Neural cell (in vitro differentiated cells): ENCODE measurements around the gene EID2B. TPM values are rescaled to one million over a fixed set of nuclear protein-coding genes. Genes with fewer than 3 reads are reported as not detected.
A peak's percentile ranks its signal among the peaks of the same experiment; 100 is the strongest.

Experiments used
- H2AFZ ChIP-seq: fragments of 200-600, 300-800 bp; sonication (generic), shearing (Covaris generic); 2 replicates; pipeline ENCODE4 v1.6.0; 2014; ENCODE audit warnings: low read depth, mild to moderate bottlenecking, antibody characterized with exemption, low read length, moderate library complexity
- H3F3A ChIP-seq: fragments of 200-600 bp; shearing (Covaris generic); 2 replicates; pipeline ENCODE4 v1.6.1; 2016; ENCODE audit warnings: mild to moderate bottlenecking, moderate library complexity, mixed read lengths, antibody characterized with exemption, low read length; ENCODE audit not compliant: insufficient read depth, poor library complexity, severe bottlenecking
- H3K27ac ChIP-seq: fragments of 200-600, 300-800 bp; sonication (generic), shearing (Covaris generic); 2 replicates; pipeline ENCODE4 v1.5.1; 2014; ENCODE audit warnings: mild to moderate bottlenecking, low read length, moderate library complexity
- H3K27me3 ChIP-seq: fragments of 300-800, 200-600 bp; sonication (generic), shearing (Covaris generic); 2 replicates; pipeline ENCODE4 v1.6.0; 2014; ENCODE audit warnings: mild to moderate bottlenecking, low read depth, low read length, moderate library complexity; ENCODE audit not compliant: insufficient read depth
- H3K36me3 ChIP-seq: fragments of 300-800, 200-600 bp; sonication (generic), shearing (Covaris generic); 2 replicates; pipeline ENCODE4 v1.5.1; 2014; ENCODE audit warnings: mild to moderate bottlenecking, antibody characterized with exemption, low read length, moderate library complexity; ENCODE audit not compliant: insufficient read depth
- H3K4me2 ChIP-seq: fragments of 300-800, 200-600 bp; sonication (generic), shearing (Covaris generic); 2 replicates; pipeline ENCODE4 v1.6.0; 2014; ENCODE audit warnings: mild to moderate bottlenecking, low read length
- H3K4me3 ChIP-seq: fragments of 300-800, 200-600 bp; sonication (generic), shearing (Covaris generic); 2 replicates; pipeline ENCODE4 v1.5.1; 2014; ENCODE audit warnings: mild to moderate bottlenecking, low read length, moderate library complexity
- H3K79me2 ChIP-seq: fragments of 200-600 bp; shearing (Covaris generic); replicated peaks from 2 replicates; pipeline ENCODE4 v1.6.0; 2014; ENCODE audit warnings: mild to moderate bottlenecking, low read length, moderate library complexity; ENCODE audit not compliant: insufficient read depth
- H3K9ac ChIP-seq: fragments of 300-800, 200-600 bp; sonication (generic), shearing (Covaris generic); 2 replicates; pipeline ENCODE4 v1.6.1; 2016; ENCODE audit warnings: mild to moderate bottlenecking, low read length, mixed read lengths
- H3K9me2 ChIP-seq: fragments of 200-600 bp; shearing (Covaris generic); 2 replicates; pipeline ENCODE4 v1.6.1; 2016; ENCODE audit warnings: mild to moderate bottlenecking, low read length, mixed read lengths; ENCODE audit not compliant: insufficient read depth
- H3K9me3 ChIP-seq: fragments of 200-600, 300-800 bp; sonication (generic), shearing (Covaris generic); 2 replicates; pipeline ENCODE4 v1.6.1; 2016; ENCODE audit warnings: mild to moderate bottlenecking, mixed run types, low read length, moderate library complexity, mixed read lengths
- H4K20me1 ChIP-seq: fragments of 200-600 bp; shearing (Covaris generic); 2 replicates; pipeline ENCODE4 v1.6.1; 2016; ENCODE audit warnings: mild to moderate bottlenecking, mixed run types; ENCODE audit not compliant: insufficient read depth
- EP300 ChIP-seq: fragments of 450-650 bp; conservative IDR thresholded peaks from 2 replicates; pipeline ENCODE4 v1.6.1; 2014; ENCODE audit warnings: antibody characterized with exemption, mild to moderate bottlenecking, moderate library complexity; ENCODE audit not compliant: poor library complexity, severe bottlenecking
- EZH2 ChIP-seq: fragments of 200-600, 300-800 bp; shearing (Covaris generic), sonication (generic); IDR thresholded peaks from 2 replicates; pipeline ENCODE4 v1.6.1; 2014; ENCODE audit warnings: antibody characterized with exemption, low read length, borderline replicate concordance, mild to moderate bottlenecking; ENCODE audit not compliant: insufficient read depth, poor library complexity, severe bottlenecking
- MXI1 ChIP-seq: fragments of 450-650 bp; conservative IDR thresholded peaks from 2 replicates; pipeline ENCODE4 v1.6.1; 2014; ENCODE audit warnings: antibody characterized with exemption, mild to moderate bottlenecking; ENCODE audit not compliant: poor library complexity, severe bottlenecking
- POLR2AphosphoS5 ChIP-seq: IDR thresholded peaks from 2 replicates; pipeline ENCODE4 v1.6.1; 2012
- RAD21 ChIP-seq: fragments of 450-650 bp; conservative IDR thresholded peaks from 2 replicates; pipeline ENCODE4 v1.6.1; 2014; ENCODE audit warnings: antibody characterized with exemption, mild to moderate bottlenecking, moderate library complexity
- SMC3 ChIP-seq: fragments of 450-650 bp; conservative IDR thresholded peaks from 2 replicates; pipeline ENCODE4 v1.6.1; 2014; ENCODE audit warnings: antibody characterized with exemption, mild to moderate bottlenecking, moderate library complexity; ENCODE audit not compliant: poor library complexity
- TAF1 ChIP-seq: IDR thresholded peaks from 2 replicates; pipeline ENCODE4 v1.6.1; 2012; ENCODE audit warnings: low read depth
- polyA plus RNA-seq: library from polyadenylated mRNA; depleted of rRNA; stranded (reverse); fragments of >200 nt; gene quantifications from 2 replicates; pipeline ENCODE4 v1.2.3, GENCODE V29; 2014
- TF ChIP-seq, protein P1 (sequence below): IDR thresholded peaks from 2 replicates; pipeline ENCODE4 v1.6.1; 2012; ENCODE audit warnings: borderline replicate concordance
- TF ChIP-seq, protein P2 (sequence below): fragments of 450-650 bp; IDR thresholded peaks from 2 replicates; pipeline ENCODE4 v1.5.1; 2014; ENCODE audit warnings: antibody characterized with exemption, mild to moderate bottlenecking, moderate library complexity; ENCODE audit not compliant: poor library complexity, severe bottlenecking

Gene EID2B
- polyA plus RNA-seq, 1 donor from 2014 or later: 36.5 TPM

DNA sequence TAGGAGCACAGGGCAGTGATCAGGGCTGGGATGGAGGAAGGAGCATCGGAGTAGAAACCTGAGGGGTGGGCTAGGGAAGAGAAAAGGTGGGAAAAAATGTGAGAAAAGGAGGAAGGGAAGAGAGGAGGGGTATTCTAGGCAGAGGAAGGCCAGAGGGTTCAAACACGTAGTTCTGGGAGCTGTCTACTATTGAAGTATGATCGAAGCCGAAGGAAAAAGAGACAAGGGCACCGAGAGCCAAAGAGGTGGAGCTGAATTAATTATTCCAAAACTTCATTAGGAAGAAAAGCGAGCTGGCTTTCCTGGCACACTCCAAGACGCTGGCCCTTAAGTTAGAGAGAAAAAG lies 26.1 kb downstream of the EID2B start:
- H3K79me2 ChIP-seq: no peaks in the 10 kb centered on the region
- H3K27me3 ChIP-seq: no peaks in the 10 kb centered on the region
- no peak overlapping the region for H3K9ac ChIP-seq
- TF ChIP-seq TAF1: no peak
- no peak for TF ChIP-seq EP300
- TF ChIP-seq POLR2AphosphoS5: no peak
- no peak for TF ChIP-seq RAD21
- TF ChIP-seq, protein P1, sequence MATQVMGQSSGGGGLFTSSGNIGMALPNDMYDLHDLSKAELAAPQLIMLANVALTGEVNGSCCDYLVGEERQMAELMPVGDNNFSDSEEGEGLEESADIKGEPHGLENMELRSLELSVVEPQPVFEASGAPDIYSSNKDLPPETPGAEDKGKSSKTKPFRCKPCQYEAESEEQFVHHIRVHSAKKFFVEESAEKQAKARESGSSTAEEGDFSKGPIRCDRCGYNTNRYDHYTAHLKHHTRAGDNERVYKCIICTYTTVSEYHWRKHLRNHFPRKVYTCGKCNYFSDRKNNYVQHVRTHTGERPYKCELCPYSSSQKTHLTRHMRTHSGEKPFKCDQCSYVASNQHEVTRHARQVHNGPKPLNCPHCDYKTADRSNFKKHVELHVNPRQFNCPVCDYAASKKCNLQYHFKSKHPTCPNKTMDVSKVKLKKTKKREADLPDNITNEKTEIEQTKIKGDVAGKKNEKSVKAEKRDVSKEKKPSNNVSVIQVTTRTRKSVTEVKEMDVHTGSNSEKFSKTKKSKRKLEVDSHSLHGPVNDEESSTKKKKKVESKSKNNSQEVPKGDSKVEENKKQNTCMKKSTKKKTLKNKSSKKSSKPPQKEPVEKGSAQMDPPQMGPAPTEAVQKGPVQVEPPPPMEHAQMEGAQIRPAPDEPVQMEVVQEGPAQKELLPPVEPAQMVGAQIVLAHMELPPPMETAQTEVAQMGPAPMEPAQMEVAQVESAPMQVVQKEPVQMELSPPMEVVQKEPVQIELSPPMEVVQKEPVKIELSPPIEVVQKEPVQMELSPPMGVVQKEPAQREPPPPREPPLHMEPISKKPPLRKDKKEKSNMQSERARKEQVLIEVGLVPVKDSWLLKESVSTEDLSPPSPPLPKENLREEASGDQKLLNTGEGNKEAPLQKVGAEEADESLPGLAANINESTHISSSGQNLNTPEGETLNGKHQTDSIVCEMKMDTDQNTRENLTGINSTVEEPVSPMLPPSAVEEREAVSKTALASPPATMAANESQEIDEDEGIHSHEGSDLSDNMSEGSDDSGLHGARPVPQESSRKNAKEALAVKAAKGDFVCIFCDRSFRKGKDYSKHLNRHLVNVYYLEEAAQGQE: no peak
- no peak for TF ChIP-seq EZH2
- TF ChIP-seq MXI1: no peak
- H3K4me2 ChIP-seq: no peak overlapping the region
- no peaks in the 10 kb centered on the region for H3F3A ChIP-seq
- peak overlapping the region; percentile 84 for H3K4me3 ChIP-seq
- H3K9me2 ChIP-seq: no peaks in the 10 kb centered on the region
- no peaks in the 10 kb centered on the region for H3K36me3 ChIP-seq
- H3K9me3 ChIP-seq: no peaks in the 10 kb centered on the region
- H3K27ac ChIP-seq: no peak overlapping the region
- peak overlapping the region; percentile 45 for H2AFZ ChIP-seq
- H4K20me1 ChIP-seq: no peaks in the 10 kb centered on the region

DNA sequence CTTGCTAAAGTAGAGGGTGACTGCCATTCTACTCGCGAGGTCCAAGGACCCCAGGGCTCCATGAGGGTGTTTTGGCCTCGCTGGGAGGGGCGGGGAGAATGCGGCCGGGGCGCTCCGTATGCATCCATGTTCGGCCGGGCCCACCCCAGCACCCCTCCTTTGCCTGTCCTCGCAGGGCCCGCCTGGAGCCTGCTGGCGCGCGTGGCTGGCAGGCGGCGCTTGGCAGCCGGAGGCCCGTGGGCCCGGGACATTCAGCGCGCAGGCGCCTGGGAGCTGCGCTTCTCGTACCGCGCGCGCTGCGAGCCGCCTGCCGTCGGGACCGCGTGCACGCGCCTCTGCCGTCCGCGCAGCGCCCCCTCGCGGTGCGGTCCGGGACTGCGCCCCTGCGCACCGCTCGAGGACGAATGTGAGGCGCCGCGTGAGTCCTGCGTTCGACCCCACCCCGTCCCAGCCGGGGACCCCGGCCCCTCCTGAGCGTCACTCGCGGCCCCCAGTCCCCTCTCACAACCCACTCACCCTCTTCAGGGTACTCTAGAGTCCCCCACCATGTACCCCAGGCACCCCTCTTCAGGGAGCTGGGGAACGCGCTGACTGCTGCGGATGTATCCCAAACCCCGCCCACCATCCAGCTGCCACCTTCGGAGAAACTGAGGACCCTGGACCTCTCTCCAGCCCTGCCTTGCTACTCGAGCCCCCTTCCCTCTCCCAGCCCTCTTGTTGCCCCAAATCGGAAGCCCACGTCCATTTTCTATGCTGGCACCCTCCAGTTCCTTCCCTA lies 29.8 kb downstream of the EID2B start:
- no peak overlapping the region for H3K4me2 ChIP-seq
- H2AFZ ChIP-seq: no peak overlapping the region
- H3K27me3 ChIP-seq: peaks cover 10% of the 10 kb centered on the region
- no peak overlapping the region for H3K27ac ChIP-seq
- H3K9ac ChIP-seq: no peak overlapping the region
- H4K20me1 ChIP-seq: no peaks in the 10 kb centered on the region
- H3K4me3 ChIP-seq: no peak overlapping the region
- H3K36me3 ChIP-seq: no peaks in the 10 kb centered on the region
- H3K9me2 ChIP-seq: no peaks in the 10 kb centered on the region
- H3K9me3 ChIP-seq: no peaks in the 10 kb centered on the region
- H3K79me2 ChIP-seq: peaks cover 5% of the 10 kb centered on the region
- no peaks in the 10 kb centered on the region for H3F3A ChIP-seq
- TF ChIP-seq TAF1: no peak
- TF ChIP-seq, protein P2, sequence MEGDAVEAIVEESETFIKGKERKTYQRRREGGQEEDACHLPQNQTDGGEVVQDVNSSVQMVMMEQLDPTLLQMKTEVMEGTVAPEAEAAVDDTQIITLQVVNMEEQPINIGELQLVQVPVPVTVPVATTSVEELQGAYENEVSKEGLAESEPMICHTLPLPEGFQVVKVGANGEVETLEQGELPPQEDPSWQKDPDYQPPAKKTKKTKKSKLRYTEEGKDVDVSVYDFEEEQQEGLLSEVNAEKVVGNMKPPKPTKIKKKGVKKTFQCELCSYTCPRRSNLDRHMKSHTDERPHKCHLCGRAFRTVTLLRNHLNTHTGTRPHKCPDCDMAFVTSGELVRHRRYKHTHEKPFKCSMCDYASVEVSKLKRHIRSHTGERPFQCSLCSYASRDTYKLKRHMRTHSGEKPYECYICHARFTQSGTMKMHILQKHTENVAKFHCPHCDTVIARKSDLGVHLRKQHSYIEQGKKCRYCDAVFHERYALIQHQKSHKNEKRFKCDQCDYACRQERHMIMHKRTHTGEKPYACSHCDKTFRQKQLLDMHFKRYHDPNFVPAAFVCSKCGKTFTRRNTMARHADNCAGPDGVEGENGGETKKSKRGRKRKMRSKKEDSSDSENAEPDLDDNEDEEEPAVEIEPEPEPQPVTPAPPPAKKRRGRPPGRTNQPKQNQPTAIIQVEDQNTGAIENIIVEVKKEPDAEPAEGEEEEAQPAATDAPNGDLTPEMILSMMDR: peak; percentile 63

DNA sequence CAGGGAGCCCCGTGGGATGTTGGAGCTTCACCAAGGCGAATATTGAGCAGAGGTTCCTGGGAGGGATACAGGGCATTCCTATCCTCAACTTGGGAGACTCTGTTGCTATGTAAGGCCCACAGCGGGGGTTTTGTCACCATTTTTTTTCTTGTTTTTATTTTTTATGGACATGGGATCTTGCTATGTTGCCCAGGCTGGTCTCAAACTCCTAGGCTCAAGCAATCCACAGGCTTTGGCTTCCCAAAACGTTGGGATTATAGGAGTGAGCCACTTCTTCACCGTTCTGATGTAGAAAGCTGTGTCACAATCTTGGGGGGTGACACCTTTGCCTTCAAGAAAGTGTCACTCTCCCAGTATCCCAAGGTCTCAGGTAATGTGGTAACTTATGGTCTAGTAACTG lies 31.3 kb downstream of the EID2B start:
- no peak overlapping the region for H3K9ac ChIP-seq
- H3K27ac ChIP-seq: no peak overlapping the region
- no peaks in the 10 kb centered on the region for H4K20me1 ChIP-seq
- no peaks in the 10 kb centered on the region for H3F3A ChIP-seq
- H3K4me3 ChIP-seq: no peak overlapping the region
- H2AFZ ChIP-seq: no peak overlapping the region
- peaks cover 5% of the 10 kb centered on the region for H3K79me2 ChIP-seq
- H3K4me2 ChIP-seq: no peak overlapping the region
- H3K27me3 ChIP-seq: peaks cover 10% of the 10 kb centered on the region
- no peak for TF ChIP-seq MXI1
- TF ChIP-seq, protein P1: no peak
- TF ChIP-seq SMC3: no peak
- no peak for TF ChIP-seq EZH2
- TF ChIP-seq TAF1: no peak
- no peak for TF ChIP-seq EP300
- TF ChIP-seq RAD21: no peak
- TF ChIP-seq, protein P2: no peak
- no peak for TF ChIP-seq POLR2AphosphoS5
- no peaks in the 10 kb centered on the region for H3K9me2 ChIP-seq
- H3K36me3 ChIP-seq: no peaks in the 10 kb centered on the region
- no peaks in the 10 kb centered on the region for H3K9me3 ChIP-seq
